Measurements from ENCODE around the gene LCN1.
A peak's percentile ranks its signal among the peaks of the same experiment; 100 is the strongest.

LCN1 gene

DNA sequence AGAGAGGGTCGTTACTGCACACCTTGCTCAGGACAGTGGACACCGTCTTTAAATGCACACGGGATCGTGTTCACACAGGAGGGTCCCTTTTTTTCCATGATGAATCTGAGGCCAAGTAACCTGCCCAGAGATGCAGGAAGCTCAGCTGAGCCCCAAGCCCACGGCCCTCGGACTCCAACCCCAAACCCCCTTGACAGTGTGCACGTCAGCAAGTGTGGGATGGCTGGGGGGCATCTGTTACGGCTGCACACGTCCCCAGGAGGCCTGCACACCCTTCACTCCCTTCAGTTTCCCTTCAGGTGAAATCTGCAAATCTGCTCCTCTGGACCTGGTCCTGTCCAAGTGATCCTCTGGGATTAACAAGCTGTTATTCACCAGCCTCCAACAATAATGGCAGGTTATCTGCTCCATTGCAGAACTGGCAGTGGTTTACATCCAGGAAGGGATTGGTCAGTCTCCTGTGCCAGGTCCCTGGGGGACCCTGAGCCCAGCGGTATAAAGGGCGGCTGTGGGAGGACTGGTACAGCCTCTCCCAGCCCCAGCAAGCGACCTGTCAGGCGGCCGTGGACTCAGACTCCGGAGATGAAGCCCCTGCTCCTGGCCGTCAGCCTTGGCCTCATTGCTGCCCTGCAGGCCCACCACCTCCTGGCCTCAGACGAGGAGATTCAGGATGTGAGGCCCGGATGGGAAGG is at the start of gene LCN1:
LCN1 (plus strand) TSS at position 525 of the 692 bp plus-strand sequence; CDS start at position 583, 58 bp downstream.
- no peak for DNase-seq

GRCh38 chr9:135471791-135472640 is 49.2 kb upstream of the LCN1 start:
- no peak for DNase-seq

DNA sequence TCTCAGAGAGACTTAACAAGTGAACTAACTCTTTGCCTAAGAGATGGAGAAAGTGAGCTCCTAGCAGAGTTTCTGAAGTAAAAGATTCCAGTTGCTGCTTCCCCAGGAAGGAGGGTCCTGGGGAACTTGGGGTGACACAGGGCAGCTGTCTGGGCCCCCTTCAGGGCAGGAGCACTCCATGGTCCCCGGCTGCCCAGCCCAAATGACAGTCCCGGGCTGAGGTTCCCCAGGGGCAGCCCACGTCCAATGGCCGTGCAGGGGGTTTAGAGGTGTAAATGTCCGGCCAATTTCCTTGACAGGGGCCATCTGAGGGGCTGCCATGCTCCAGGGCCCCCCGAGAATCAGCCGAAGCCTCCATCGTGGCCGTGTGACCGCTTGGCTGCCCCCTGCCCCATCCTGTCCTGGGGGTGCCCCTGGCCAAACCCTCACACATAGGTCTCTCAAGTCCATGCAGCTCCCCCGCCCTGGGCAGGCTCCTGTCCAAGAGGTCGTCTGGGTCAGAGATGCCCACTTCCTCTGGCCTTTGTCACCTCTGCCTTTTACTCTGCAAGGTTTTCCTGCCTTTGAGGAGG is 47.2 kb upstream of the LCN1 start:
- no peak for DNase-seq

DNA sequence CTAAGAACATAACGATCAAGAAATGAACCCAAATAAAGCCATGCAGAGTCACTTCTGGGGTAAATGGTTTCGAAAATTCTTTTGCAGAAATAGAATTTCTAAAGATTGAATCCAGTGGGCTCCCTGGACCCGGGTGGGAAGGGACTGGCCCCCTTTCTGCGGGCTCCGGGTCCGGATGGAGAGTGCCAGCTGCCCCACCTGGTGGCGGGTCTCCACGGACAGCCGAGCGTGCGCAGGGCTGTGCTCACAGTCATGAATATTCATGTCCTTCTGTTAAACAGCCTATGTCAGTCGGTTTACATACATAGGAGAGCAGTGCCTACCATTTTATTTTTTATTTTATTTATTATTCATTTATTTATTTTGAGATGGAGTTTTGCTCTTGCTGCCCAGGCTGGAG is 46.3 kb upstream of the LCN1 start:
- DNase-seq: peak; percentile 34

DNA sequence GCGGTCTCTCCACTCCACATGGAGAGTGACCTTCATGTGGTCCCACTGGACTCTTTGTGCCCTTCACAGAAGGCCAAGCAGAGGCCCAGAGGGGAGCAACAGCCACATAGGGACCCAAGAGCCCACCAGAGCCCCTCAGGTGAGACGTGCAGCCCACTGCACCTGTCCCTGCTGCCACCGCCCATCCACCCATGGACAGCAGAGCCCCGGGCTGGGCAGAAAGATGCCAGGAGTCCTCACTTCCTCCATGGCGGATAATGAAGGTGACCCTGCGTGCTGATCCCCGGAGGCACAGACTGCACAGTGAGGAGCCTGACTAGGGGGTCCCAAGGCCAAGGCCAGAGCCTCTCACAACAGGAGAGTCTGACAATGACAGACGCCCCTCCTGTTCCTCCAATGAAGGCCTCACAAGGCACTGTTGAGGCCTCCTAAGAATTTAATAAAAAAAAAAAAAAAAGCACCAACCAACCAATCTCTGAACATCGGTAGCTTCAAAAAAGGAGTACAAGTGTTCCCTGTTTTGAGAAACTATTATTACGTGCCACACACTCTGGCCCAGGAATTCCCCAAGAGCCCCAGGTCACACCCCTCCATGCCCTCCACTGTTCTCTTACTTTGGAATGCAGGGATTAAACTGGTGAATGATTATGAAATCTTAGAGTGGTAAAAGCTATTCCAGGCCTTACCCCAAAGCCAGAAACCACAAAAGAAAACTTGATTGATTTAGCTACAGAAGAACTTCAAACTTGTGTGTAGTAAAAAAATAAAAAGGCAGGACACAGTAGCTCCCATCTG is 44.5 kb upstream of the LCN1 start:
- DNase-seq: no peak

DNA sequence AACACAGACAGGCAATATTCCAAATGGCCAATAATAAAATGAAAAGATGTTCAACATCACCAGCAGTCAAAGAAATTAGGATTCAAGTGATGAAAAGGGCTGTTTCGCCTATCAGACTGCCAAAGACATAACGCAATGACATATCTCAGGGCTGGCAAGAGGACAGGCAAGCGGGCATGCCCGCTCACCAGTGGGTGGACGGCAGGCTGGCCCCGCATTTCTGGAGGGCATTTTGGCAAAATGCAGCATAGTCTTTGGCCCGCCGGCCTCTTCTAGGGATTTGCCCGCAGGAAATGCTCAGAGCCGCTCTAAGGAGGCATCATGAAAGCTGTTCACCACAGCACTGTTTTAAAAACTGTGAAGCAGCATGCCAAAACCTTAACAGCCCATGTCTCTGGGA is 43.0 kb upstream of the LCN1 start:
- DNase-seq: no peak

GRCh38 chr9:135478829-135479468 is 42.3 kb upstream of the LCN1 start:
- peak; percentile 26 for DNase-seq

GRCh38 chr9:135479469-135480052 is 41.7 kb upstream of the LCN1 start, which contains the start of gene PPP1R26:
PPP1R26 (plus strand) TSS chr9:135479782; CDS start chr9:135484511, 4,729 bp downstream.
- DNase-seq: peak; percentile 10

DNA sequence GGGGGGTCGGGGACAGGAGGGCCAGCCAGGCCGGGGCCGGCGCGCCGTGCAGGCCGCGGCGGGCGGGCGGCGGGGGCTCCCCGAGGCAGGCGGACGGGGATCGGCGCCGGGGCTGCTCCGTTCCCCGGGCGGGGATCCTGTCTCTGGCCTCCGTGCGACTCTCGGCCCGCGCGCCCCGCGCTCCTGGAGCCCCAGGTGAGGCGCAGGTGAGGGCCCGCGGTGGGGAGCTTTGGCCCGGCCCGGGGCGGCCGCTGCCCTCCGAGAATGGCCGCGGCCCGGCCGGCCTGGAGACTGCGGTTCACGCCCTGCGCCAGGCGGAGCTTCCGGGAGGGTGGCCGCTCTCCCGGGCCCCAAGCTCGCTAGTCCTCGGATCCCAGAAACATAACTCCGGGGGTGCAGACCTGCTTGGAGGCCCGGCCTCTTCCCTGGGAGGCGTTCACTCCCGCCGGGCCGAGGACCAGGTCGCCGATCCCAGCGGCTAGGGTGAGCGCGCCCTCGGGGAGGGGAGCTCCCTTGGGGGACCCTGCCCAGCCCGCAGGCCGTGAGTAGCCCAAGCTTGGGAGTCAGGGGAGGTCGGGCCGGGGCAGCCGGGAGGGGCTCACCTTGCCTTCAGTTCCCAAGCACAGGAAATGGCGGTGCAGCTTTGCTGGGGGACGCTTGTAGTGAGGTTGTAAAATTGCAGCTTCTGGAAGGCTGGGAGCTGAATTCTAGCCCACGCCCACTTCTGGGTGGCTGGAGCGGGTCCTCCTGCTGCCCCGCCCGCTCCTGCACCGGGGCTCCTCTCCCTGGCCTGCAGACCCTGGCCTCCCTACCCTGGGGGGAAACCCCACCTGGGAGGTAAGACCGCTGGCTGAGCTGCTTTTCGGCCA is 40.9 kb upstream of the LCN1 start:
- peak; percentile 45 for DNase-seq

DNA sequence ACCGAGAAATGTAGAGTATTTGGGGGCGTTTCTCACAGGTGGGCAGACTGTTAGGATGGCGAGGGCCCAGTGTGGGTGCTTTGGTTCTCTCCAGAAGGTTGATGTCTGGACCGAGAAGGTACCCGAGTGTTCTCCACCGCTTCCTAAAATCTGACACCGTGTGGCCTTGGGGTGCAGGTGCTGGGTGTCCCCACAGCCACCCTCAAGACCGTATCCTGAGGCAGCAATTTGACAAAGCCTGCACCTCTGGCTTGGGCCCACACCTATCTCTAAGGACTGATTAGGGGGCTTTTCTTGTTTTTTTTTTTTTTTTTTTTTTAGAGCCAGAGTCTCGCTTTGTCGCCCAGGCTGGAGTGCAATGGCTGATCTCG is 40.3 kb upstream of the LCN1 start:
- DNase-seq: no peak

GRCh38 chr9:135482015-135482754 is 39.1 kb upstream of the LCN1 start:
- no peak for DNase-seq

DNA sequence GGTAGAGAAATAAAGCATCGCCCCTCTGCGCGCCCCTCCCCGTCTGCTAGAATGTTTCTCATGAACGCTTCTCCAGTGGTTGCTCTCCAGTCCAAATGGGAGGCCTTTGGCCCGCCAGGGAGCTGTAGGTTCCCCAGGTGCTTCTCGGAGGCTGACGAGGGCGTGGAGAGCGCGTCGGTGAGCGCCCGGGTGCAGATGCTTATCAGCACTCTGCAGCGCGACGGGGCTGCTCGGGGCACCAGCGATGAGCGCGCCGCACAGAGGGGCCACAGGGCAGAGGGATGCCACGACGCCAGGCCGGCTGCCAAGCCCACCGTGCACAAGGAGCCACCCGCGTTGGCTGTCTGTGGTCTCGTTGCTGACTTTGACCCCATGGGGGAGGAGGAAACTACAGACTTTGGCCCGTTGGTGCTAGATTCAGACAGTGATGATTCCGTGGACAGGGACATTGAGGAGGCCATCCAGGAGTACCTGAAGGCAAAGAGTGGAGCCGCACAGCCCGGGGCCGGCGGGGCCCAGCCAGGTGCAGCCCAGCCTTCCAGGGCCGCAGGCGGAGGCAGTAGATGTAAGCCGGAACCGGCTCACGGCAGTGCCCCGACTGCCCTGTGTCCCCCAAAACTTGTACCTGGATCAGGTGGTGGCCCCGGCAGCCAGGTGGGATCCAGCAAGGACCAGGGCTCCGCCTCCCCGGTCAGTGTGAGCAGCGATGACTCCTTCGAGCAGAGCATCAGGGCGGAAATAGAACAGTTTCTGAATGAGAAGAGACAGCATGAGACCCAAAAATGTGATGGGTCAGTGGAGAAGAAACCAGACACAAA is 36.6 kb upstream of the LCN1 start:
- no peak for DNase-seq

GRCh38 chr9:135485385-135485784 is 35.9 kb upstream of the LCN1 start:
- no peak for DNase-seq

- DNase-seq: no peak
These were observed 35.4 kb upstream of the LCN1 start for GRCh38 chr9:135485832-135486231.

GRCh38 chr9:135486267-135487065 is 34.8 kb upstream of the LCN1 start:
- no peak for DNase-seq

GRCh38 chr9:135487281-135488012 is 33.8 kb upstream of the LCN1 start:
- no peak for DNase-seq

GRCh38 chr9:135488013-135488330 is 33.3 kb upstream of the LCN1 start:
- no peak for DNase-seq

- no peak for DNase-seq
These were observed 32.7 kb upstream of the LCN1 start for GRCh38 chr9:135488527-135488926.

All from hematopoietic multipotent progenitor cell treated with erythropoietin and hydrocortisone succinate and interleukin-3 and kit ligand, for 8 days (in vitro differentiated cells).